GM19351 (cell line): ENCODE results near the gene SEPHS1.
"Not testable (repeated sequence)": the region's sequence is repeated elsewhere in the genome, so short reads cannot be mapped to it uniquely, and the experiment has no call there.

Experiments
- ATAC-seq: cut with Tn5 transposase; IDR thresholded peaks from one replicate; pipeline ENCODE4 v1.9.1; 2021; ENCODE audit warnings: mild to moderate bottlenecking, moderate library complexity; ENCODE audit not compliant: unreplicated experiment

The SEPHS1 gene

GRCh38 chr10:13365243-13365642, 17.1 kb upstream of the SEPHS1 start:
- no peak for ATAC-seq

- no peak for ATAC-seq
Observed at GRCh38 chr10:13360587-13360986, 12.5 kb upstream of the SEPHS1 start.

GRCh38 chr10:13356392-13356791, 8.3 kb upstream of the SEPHS1 start:
- ATAC-seq: no peak

GRCh38 chr10:13354783-13355182, 6.7 kb upstream of the SEPHS1 start:
- no peak for ATAC-seq

- ATAC-seq: peak; percentile 37
Observed at GRCh38 chr10:13352519-13352918, 4.4 kb upstream of the SEPHS1 start.

- ATAC-seq: no peak
Observed at GRCh38 chr10:13351340-13351915, 3.3 kb upstream of the SEPHS1 start.

GRCh38 chr10:13349463-13350274, 1.6 kb upstream of the SEPHS1 start:
- no peak for ATAC-seq

GRCh38 chr10:13347500-13348156, 465 bp downstream of the SEPHS1 start:
- peak; percentile 52 for ATAC-seq

- peak; percentile 27 for ATAC-seq
Observed at GRCh38 chr10:13347043-13347499, 1.0 kb downstream of the SEPHS1 start.

- ATAC-seq: no peak
Observed at GRCh38 chr10:13346283-13347042, 1.6 kb downstream of the SEPHS1 start.

- ATAC-seq: peak; percentile 95
Observed at GRCh38 chr10:13340626-13341376, 7.3 kb downstream of the SEPHS1 start.

GRCh38 chr10:13340068-13340467, 8.0 kb downstream of the SEPHS1 start:
- ATAC-seq: no peak

GRCh38 chr10:13338390-13339110, 9.5 kb downstream of the SEPHS1 start:
- no peak for ATAC-seq

GRCh38 chr10:13337827-13338196, 10.3 kb downstream of the SEPHS1 start:
- ATAC-seq: no peak

GRCh38 chr10:13337128-13337826, 10.8 kb downstream of the SEPHS1 start:
- no peak for ATAC-seq

GRCh38 chr10:13335881-13336280, 12.2 kb downstream of the SEPHS1 start:
- ATAC-seq: no peak

GRCh38 chr10:13334556-13334955, 13.5 kb downstream of the SEPHS1 start:
- ATAC-seq: no peak

GRCh38 chr10:13331646-13332045, 16.4 kb downstream of the SEPHS1 start:
- ATAC-seq: no peak

GRCh38 chr10:13330980-13331379, 17.1 kb downstream of the SEPHS1 start:
- not testable (repeated sequence) for ATAC-seq
